HEK293 (cell line): Measurements from ENCODE around the gene MLN.

Experiments used
- CTCF ChIA-PET: fragments of 350-600 bp; formaldehyde crosslinking; extraction: SDS; loops from one replicate; lab custom pipeline; 2021; ENCODE audit warnings: antibody characterized with exemption; lab: Yijun Ruan, JAX
- POLR2A ChIA-PET: fragments of 300-600 bp; formaldehyde crosslinking; extraction: SDS; loops from one replicate; lab custom pipeline; 2020; ENCODE audit warnings: antibody characterized with exemption, inconsistent platforms; lab: Yijun Ruan, JAX
- H3K27ac ChIP-seq: fragments of 200-500 bp; sonication (Bioruptor generic); 2 replicates; pipeline ENCODE4 v1.5.1; 2014; ENCODE audit warnings: low read depth, low read length, control low read depth, inconsistent platforms; ENCODE audit errors: extremely low read depth
- H3K36me3 ChIP-seq, 2 experiments: fragments of 200-500 bp in 1 of 2; sonication (Bioruptor generic) in 1 of 2; 1 replicate in 1 of 2; 2 replicates in 1 of 2; pipeline ENCODE4 v1.5.1; 2014 to 2017; ENCODE audit warnings: inconsistent platforms in 2 of 2, low read length in 2 of 2; ENCODE audit not compliant: control insufficient read depth in 2 of 2, insufficient read depth in 1 of 2
- H3K4me1 ChIP-seq: fragments of 200-500 bp; sonication (Bioruptor generic); 2 replicates; pipeline ENCODE4 v1.5.1; 2014; ENCODE audit warnings: mild to moderate bottlenecking, low read length, inconsistent platforms; ENCODE audit not compliant: control insufficient read depth, insufficient read depth
- H3K4me3 ChIP-seq: 2 replicates; pipeline ENCODE4 v1.5.1; 2011; ENCODE audit warnings: low read depth, mild to moderate bottlenecking, control low read depth, low read length, moderate library complexity
- H3K9me3 ChIP-seq: fragments of 200-500 bp; sonication (Bioruptor generic); 2 replicates; pipeline ENCODE4 v1.5.1; 2014; ENCODE audit warnings: low read depth, low read length, inconsistent platforms; ENCODE audit not compliant: control insufficient read depth, insufficient read depth
- EGR2 ChIP-seq: fragments of 450-650 bp; formaldehyde crosslinking; IDR thresholded peaks from 2 replicates; pipeline ENCODE4 v1.5.1; 2016; ENCODE audit warnings: low read depth, missing biosample characterization, missing genetic modification characterization
- GLI2 ChIP-seq: fragments of 450-650 bp; formaldehyde crosslinking; IDR thresholded peaks from 2 replicates; pipeline ENCODE4; 2017; ENCODE audit warnings: missing biosample characterization, missing genetic modification characterization, low read depth, borderline replicate concordance
- KLF1 ChIP-seq: fragments of 450-650 bp; formaldehyde crosslinking; IDR thresholded peaks from 2 replicates; pipeline ENCODE4 v1.5.1; 2016; ENCODE audit warnings: missing biosample characterization, missing genetic modification characterization
- PRDM1 ChIP-seq: fragments of 450-650 bp; formaldehyde crosslinking; IDR thresholded peaks from 2 replicates; pipeline ENCODE4; 2016; ENCODE audit warnings: missing biosample characterization, missing genetic modification characterization
- SCRT1 ChIP-seq: fragments of 450-650 bp; formaldehyde crosslinking; IDR thresholded peaks from 2 replicates; pipeline ENCODE4 v1.5.1; 2016; ENCODE audit warnings: missing biosample characterization, missing genetic modification characterization, borderline replicate concordance
- SP2 ChIP-seq: fragments of 450-650 bp; formaldehyde crosslinking; IDR thresholded peaks from 2 replicates; pipeline ENCODE4 v1.5.1; 2016; ENCODE audit warnings: missing biosample characterization, missing genetic modification characterization
- SP7 ChIP-seq: fragments of 450-650 bp; formaldehyde crosslinking; IDR thresholded peaks from 2 replicates; pipeline ENCODE4 v1.5.1; 2016; ENCODE audit warnings: missing biosample characterization, missing genetic modification characterization
- YY1 ChIP-seq: fragments of 450-650 bp; formaldehyde crosslinking; IDR thresholded peaks from 2 replicates; pipeline ENCODE4 v1.5.1; 2018; ENCODE audit warnings: missing biosample characterization, missing genetic modification characterization
- YY2 ChIP-seq: fragments of 450-650 bp; formaldehyde crosslinking; IDR thresholded peaks from 2 replicates; pipeline ENCODE4 v1.5.1; 2016; ENCODE audit warnings: missing biosample characterization, missing genetic modification characterization
- ZBTB17 ChIP-seq: fragments of 450-650 bp; formaldehyde crosslinking; IDR thresholded peaks from 2 replicates; pipeline ENCODE4 v1.5.1; 2016; ENCODE audit warnings: missing biosample characterization, missing genetic modification characterization
- ZBTB26 ChIP-seq: fragments of 450-650 bp; formaldehyde crosslinking; optimal IDR thresholded peaks from 2 replicates; pipeline ENCODE3; 2016; ENCODE audit warnings: missing biosample characterization, mild to moderate bottlenecking, missing genetic modification characterization
- ZFHX2 ChIP-seq: fragments of 450-650 bp; formaldehyde crosslinking; conservative IDR thresholded peaks from 2 replicates; pipeline ENCODE4 v1.5.1; 2016; ENCODE audit warnings: missing biosample characterization, missing genetic modification characterization
- ZFP41 ChIP-seq: fragments of 450-650 bp; formaldehyde crosslinking; IDR thresholded peaks from 2 replicates; pipeline ENCODE4 v1.5.1; 2016; ENCODE audit warnings: missing biosample characterization, missing genetic modification characterization, borderline replicate concordance
- ZIC2 ChIP-seq: fragments of 450-650 bp; formaldehyde crosslinking; IDR thresholded peaks from 2 replicates; pipeline ENCODE4 v1.5.1; 2016; ENCODE audit warnings: missing biosample characterization, missing genetic modification characterization
- ZNF214 ChIP-seq: fragments of 450-650 bp; formaldehyde crosslinking; IDR thresholded peaks from 2 replicates; pipeline ENCODE4 v1.5.1; 2017; ENCODE audit warnings: missing biosample characterization, mild to moderate bottlenecking, missing genetic modification characterization, borderline replicate concordance
- ZNF26 ChIP-seq: fragments of 450-650 bp; formaldehyde crosslinking; IDR thresholded peaks from 2 replicates; pipeline ENCODE4 v1.5.1; 2016; ENCODE audit warnings: missing biosample characterization, missing genetic modification characterization
- ZNF324 ChIP-seq: fragments of 450-650 bp; formaldehyde crosslinking; IDR thresholded peaks from 2 replicates; pipeline ENCODE4 v1.5.1; 2016; ENCODE audit warnings: missing biosample characterization, missing genetic modification characterization
- ZNF341 ChIP-seq: fragments of 450-650 bp; formaldehyde crosslinking; IDR thresholded peaks from 2 replicates; pipeline ENCODE4; 2016; ENCODE audit warnings: low read depth, missing biosample characterization, missing genetic modification characterization
- ZNF433 ChIP-seq: fragments of 450-650 bp; formaldehyde crosslinking; IDR thresholded peaks from 2 replicates; pipeline ENCODE4 v1.5.1; 2016; ENCODE audit warnings: missing biosample characterization, missing genetic modification characterization, low read depth
- ZNF514 ChIP-seq: fragments of 450-650 bp; formaldehyde crosslinking; IDR thresholded peaks from 2 replicates; pipeline ENCODE4 v1.5.1; 2016; ENCODE audit warnings: missing biosample characterization, missing genetic modification characterization
- ZNF555 ChIP-seq: fragments of 450-650 bp; formaldehyde crosslinking; conservative IDR thresholded peaks from 2 replicates; pipeline ENCODE4 v1.5.1; 2017; ENCODE audit warnings: missing biosample characterization, mild to moderate bottlenecking, missing genetic modification characterization, inconsistent platforms
- ZNF610 ChIP-seq: fragments of 450-650 bp; formaldehyde crosslinking; IDR thresholded peaks from 2 replicates; pipeline ENCODE4 v1.5.1; 2016; ENCODE audit warnings: missing biosample characterization, missing genetic modification characterization, borderline replicate concordance
- ZNF629 ChIP-seq: fragments of 450-650 bp; formaldehyde crosslinking; IDR thresholded peaks from 2 replicates; pipeline ENCODE4 v1.5.1; 2017; ENCODE audit warnings: missing biosample characterization, missing genetic modification characterization
- ZNF777 ChIP-seq: fragments of 450-650 bp; formaldehyde crosslinking; IDR thresholded peaks from 2 replicates; pipeline ENCODE4 v1.5.1; 2017; ENCODE audit warnings: missing biosample characterization, missing genetic modification characterization, borderline replicate concordance
- ZNF791 ChIP-seq: fragments of 450-650 bp; formaldehyde crosslinking; IDR thresholded peaks from 2 replicates; pipeline ENCODE4 v1.5.1; 2016; ENCODE audit warnings: missing biosample characterization, missing genetic modification characterization
- ZSCAN18 ChIP-seq: fragments of 450-650 bp; formaldehyde crosslinking; IDR thresholded peaks from 2 replicates; pipeline ENCODE4 v1.5.1; 2016; ENCODE audit warnings: missing biosample characterization, missing genetic modification characterization
- ZSCAN30 ChIP-seq: fragments of 450-650 bp; IDR thresholded peaks from 2 replicates; pipeline ENCODE4 v1.5.1; 2018; ENCODE audit warnings: missing biosample characterization, mild to moderate bottlenecking, missing genetic modification characterization, moderate library complexity
- TF ChIP-seq, protein P1 (sequence below): fragments of 450-650 bp; formaldehyde crosslinking; IDR thresholded peaks from 2 replicates; pipeline ENCODE4 v1.5.1; 2016; ENCODE audit warnings: missing biosample characterization, missing genetic modification characterization
- TF ChIP-seq, protein P2 (sequence below): fragments of 450-650 bp; formaldehyde crosslinking; IDR thresholded peaks from 2 replicates; pipeline ENCODE4 v1.5.1; 2017; ENCODE audit warnings: missing biosample characterization, missing genetic modification characterization

Gene MLN

DNA sequence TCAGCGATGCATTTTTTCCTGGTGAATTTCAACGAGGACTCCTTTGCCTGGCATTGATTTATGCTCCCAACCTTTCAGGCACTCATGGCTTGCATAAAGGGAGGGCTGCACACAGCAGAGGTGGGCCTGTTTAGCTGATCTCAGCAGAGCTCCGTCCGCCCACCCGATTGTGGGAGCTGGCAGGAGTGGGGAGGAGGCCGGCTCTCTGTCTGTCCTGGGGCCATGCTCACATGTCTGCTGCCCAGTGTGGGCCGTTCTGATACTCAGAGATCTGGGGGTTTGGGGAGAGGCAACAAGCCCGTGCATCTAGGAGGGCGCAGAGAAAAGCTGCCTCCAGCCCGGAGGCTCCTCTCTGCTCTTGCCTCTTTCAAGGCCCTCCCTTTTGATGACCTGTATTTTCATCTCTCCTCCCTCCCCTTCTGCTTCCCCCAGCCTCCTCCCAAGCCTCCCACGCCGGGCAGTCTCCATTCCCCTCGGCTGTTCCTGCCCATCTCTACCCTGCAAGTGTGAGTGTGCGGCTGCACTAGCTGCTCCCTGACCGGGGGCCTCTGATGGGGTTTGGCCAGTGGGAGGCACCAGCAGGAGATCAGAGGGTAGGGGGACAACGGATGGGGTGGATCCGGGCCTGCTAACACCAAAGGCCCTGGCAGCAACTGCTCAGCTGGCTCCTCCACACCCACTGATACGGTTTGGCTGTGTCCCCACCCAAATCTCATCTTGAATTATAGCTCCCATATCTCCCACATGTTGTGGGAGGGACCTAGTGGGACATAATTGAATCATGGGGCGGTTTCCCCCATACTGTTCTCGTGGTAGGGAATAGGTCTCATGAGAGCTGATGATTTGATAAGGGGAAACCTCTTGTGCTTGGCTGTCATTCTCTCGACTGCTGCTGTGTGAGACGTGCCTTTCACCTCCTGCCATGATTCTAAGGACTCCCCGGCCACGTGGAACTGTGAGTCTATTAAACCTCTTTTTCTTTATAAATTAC is 39.6 kb upstream of the MLN start:
- Histone ChIP-seq H3K4me1 (no peaks in the 10 kb centered on the region), H3K36me3 (no peaks in the 10 kb centered on the region), H3K27ac (no peak overlapping the region), H3K9me3 (no peaks in the 10 kb centered on the region), H3K4me3 (no peak overlapping the region)
- TF ChIP-seq ZNF555 (tag by site-specific recombination), result no peak
- TF ChIP-seq SP7, result no peak
- TF ChIP-seq SP2 (tag by site-specific recombination), result peak; percentile 15; the same call in 1 of the 2 replicates
- TF ChIP-seq, protein P1, sequence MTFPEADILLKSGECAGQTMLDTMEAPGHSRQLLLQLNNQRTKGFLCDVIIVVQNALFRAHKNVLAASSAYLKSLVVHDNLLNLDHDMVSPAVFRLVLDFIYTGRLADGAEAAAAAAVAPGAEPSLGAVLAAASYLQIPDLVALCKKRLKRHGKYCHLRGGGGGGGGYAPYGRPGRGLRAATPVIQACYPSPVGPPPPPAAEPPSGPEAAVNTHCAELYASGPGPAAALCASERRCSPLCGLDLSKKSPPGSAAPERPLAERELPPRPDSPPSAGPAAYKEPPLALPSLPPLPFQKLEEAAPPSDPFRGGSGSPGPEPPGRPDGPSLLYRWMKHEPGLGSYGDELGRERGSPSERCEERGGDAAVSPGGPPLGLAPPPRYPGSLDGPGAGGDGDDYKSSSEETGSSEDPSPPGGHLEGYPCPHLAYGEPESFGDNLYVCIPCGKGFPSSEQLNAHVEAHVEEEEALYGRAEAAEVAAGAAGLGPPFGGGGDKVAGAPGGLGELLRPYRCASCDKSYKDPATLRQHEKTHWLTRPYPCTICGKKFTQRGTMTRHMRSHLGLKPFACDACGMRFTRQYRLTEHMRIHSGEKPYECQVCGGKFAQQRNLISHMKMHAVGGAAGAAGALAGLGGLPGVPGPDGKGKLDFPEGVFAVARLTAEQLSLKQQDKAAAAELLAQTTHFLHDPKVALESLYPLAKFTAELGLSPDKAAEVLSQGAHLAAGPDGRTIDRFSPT, result no peak
- no peak for TF ChIP-seq ZNF791 (tag by site-specific recombination)
- peak; percentile 90 for TF ChIP-seq EGR2
- TF ChIP-seq ZNF629 (tag by site-specific recombination), result no peak
- TF ChIP-seq ZNF324, result no peak
- no peak for TF ChIP-seq ZNF610 (tag by site-specific recombination)
- TF ChIP-seq ZNF777 (tag by site-specific recombination), result no peak
- no peak for TF ChIP-seq ZBTB26 (tag by site-specific recombination)
- no peak for TF ChIP-seq GLI2 (tag by site-specific recombination)
- no peak for TF ChIP-seq YY2 (tag by site-specific recombination)
- TF ChIP-seq ZBTB17 (tag by site-specific recombination), result no peak
- peak; percentile 54; the same call in 1 of the 2 replicates for TF ChIP-seq KLF1 (tag by site-specific recombination)
- no peak for TF ChIP-seq SCRT1
- TF ChIP-seq PRDM1 (tag by site-specific recombination), result no peak
- no peak for TF ChIP-seq ZSCAN30 (tag by site-specific recombination)
- no peak for TF ChIP-seq YY1 (tag by site-specific recombination)
- TF ChIP-seq ZNF26 (tag by site-specific recombination), result no peak
- no peak for TF ChIP-seq ZNF514 (tag by site-specific recombination)
- peak; percentile 95 for TF ChIP-seq ZFHX2
- TF ChIP-seq ZNF341 (tag by site-specific recombination), result peak; percentile 39; the same call in 1 of the 2 replicates
- peak; percentile 98 for TF ChIP-seq ZIC2 (tag by site-specific recombination)
- no peak for TF ChIP-seq ZNF433 (tag by site-specific recombination)
- TF ChIP-seq ZSCAN18, result no peak
- no peak for TF ChIP-seq ZFP41 (tag by site-specific recombination)
- TF ChIP-seq, protein P2, sequence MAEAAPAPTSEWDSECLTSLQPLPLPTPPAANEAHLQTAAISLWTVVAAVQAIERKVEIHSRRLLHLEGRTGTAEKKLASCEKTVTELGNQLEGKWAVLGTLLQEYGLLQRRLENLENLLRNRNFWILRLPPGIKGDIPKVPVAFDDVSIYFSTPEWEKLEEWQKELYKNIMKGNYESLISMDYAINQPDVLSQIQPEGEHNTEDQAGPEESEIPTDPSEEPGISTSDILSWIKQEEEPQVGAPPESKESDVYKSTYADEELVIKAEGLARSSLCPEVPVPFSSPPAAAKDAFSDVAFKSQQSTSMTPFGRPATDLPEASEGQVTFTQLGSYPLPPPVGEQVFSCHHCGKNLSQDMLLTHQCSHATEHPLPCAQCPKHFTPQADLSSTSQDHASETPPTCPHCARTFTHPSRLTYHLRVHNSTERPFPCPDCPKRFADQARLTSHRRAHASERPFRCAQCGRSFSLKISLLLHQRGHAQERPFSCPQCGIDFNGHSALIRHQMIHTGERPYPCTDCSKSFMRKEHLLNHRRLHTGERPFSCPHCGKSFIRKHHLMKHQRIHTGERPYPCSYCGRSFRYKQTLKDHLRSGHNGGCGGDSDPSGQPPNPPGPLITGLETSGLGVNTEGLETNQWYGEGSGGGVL (tag by site-specific recombination), result peak; percentile 34; the same call in 1 of the 2 replicates
- TF ChIP-seq ZNF214 (tag by site-specific recombination), result no peak
- POLR2A ChIA-PET, result interaction anchor here (1.4 kb wide), 1 partner anchor 12 kb away, joined by 3 read pairs; no protein-coding TSS in a partner anchor
- CTCF ChIA-PET, result interaction anchor here (0.7 to 1.5 kb wide), 4 partner anchors 116 to 320 kb away, joined by 3 to 5 read pairs (median 4); no protein-coding TSS in a partner anchor
